Inflammatory macrophage (primary cell): ENCODE measurements around the gene LINGO3.
"Not testable (repeated sequence)": the region's sequence is repeated elsewhere in the genome, so short reads cannot be mapped to it uniquely, and the experiment has no call there.

Experiments
- DNase-seq, 2 donors: peaks; one replicate each; pipeline ENCODE4 v3.0.0-alpha.2; 2020 to 2022
- total RNA-seq, 18 experiments: gene quantifications; one replicate each; lab custom pipeline; 2026; ENCODE audit warnings: mixed read lengths in 6 of 18, inconsistent platforms in 2 of 18; lab: John Stamatoyannopoulos, UW

The LINGO3 gene
- 0 to 0.13 (median 0) reads per million in 18 experiments for total RNA-seq

- no peak for DNase-seq
Measured at GRCh38 chr19:2308114-2308556, at the start of gene LINGO3. Gene LINGO3 (minus strand): TSS chr19:2308154. CDS start chr19:2291776, 16,378 bp downstream.

- DNase-seq: no peak
Measured at GRCh38 chr19:2356036-2356646, 48.2 kb upstream of the LINGO3 start.

DNA sequence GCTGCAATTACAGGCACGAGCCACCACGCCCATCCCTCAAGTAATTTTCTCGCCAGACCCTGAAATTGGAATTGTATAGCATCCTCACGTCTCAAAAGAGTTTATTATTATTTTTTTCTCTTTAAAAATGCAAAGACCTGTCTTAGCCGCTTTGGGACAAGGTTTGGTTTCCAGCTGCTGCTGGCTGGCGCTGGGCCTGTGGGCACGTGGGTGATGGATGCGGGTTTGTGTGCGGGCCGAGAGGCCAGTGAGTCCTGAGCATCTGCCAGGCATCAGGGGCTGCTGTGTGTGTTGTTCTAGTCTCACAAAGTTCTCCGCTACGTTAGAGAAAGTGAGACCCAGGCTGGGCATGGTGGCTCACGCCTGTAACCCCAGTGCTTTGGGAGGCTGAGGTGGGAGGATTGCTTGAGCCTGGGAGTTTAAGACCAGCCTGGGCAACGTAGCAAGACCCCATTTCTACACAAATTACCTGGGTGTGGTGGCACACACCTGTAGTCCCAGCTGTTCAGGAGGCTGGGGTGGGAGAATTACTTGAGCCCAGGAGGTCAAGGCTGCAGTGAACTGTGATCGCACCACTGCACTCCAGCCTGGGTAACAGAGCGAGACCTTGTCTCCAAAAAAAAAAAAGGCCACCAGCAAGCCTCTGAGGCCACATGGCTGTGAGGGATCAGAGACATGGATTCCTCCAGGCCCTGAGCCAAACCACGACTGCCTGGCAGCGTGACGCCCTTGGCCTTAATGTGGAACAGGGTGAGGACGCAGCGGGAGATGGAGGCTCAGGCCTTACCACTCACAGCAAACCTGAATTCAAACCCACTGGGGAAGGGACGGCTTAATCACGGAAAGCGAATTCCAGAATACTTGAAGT is 47.4 kb upstream of the LINGO3 start:
- no peak for DNase-seq

GRCh38 chr19:2354670-2355069 is 46.7 kb upstream of the LINGO3 start:
- no peak for DNase-seq

DNA sequence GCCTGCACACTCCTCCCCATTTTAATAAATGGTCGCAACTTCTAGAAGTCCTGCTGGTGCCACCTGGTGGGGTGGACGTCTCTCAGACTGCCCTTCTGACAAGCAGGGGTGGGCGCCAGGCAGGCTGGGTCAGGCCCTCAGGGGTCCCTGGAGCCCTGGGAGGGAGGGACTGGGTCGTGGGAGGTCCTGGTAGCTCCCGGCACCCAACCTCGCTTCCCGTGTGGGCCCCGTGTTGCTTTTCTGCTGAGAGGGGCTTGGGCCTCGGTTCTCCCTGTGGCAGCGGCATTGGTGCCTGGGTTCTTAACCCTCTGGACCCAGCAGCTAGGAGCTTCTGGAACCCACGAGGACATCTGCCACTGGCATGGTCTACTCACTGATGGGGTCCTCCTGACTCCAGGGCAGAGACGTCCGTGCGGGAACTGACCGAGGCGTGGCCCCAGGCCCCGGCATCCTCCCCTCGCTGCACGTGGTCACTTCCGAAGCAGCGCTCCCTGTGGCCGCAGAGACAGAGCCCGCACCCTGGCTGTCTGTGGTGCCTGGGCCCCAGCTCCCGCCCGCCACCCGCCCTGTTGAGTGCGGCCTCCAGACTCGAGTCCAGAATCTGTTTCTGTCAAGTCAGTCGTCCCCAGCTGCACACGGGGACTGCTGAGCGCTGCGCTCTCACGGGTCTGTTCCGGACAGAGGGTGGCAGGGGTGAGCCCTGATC is 46.1 kb upstream of the LINGO3 start:
- no peak for DNase-seq

GRCh38 chr19:2353159-2353886 is 45.4 kb upstream of the LINGO3 start:
- DNase-seq: no peak

DNA sequence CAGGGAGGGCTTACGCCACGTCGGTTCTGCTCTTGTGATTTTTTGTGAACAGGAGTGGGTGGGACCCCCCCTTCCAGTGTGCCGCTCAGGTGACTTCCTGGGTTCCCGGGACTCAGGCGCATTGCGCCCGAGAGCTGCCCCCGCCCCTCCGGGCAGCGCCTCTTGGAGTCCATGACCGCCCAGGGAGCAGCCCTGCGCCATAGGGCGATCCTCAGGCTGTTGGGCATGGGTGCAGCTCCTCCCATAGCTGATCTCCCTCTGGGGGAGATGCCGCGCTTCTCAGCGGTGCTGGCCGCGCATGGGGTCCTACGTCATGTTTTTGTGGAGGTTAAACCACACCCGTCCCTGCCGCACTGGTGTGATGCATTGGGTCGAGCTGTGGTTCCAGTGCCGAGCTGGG is 44.2 kb upstream of the LINGO3 start:
- DNase-seq: no peak

DNA sequence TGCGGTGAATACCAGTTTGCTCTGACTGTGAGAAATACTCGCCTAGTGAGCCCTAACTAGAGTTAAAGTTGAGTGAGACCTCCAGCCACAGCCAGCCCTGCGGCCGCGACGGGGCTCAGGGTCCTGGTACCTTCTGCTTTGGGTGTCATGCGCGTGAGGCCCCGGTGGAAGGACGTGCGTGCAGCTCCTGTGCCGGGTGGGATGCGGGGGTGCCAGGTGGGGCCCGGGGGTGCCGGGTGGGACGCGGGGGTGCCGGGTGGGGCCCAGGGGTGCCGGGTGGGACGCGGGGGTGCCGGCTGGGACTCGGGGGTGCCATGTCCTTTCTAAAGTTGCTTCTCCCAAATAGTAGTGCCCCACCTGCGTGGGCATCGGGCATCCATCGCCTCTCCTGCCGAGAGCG is 43.6 kb upstream of the LINGO3 start:
- no peak for DNase-seq

DNA sequence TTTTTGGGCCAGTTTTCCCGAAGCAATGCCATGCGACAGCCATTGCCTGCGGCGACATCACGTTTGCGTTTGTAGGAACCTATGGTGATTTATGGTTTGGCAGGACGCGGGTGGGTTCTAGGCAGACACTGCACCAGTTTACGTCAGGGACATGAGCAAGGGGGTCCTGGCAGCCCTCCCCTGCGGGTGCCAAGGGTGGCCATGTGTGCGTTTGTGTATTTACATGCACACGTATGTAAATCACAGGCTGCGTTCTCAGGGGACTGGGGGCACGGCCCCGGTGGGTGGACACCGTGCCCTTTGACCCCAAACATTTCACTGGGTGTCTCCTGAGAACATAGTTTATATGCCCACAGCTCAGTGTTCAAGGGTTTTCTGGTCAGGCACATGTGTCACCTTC is 42.7 kb upstream of the LINGO3 start:
- no peak for DNase-seq

DNA sequence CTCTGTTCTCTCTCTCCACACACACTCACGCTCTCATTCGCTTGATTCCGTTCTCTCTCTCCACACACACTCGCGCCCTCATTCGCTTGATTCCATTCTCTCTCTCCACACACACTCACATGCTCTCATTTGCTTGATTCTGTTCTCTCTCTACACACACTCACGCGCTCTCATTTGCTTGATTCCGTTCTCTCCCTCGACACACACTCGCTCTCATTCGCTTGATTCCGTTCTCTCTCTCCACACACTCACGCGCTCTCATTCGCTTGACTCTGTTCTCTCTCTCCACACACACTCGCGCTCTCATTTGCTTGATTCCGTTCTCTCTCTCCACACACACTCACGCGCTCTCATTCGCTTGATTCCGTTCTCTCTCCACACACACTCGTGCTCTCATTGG is 41.9 kb upstream of the LINGO3 start:
- not testable (repeated sequence) for DNase-seq

GRCh38 chr19:2345794-2346663 is 38.1 kb upstream of the LINGO3 start:
- DNase-seq: no peak

DNA sequence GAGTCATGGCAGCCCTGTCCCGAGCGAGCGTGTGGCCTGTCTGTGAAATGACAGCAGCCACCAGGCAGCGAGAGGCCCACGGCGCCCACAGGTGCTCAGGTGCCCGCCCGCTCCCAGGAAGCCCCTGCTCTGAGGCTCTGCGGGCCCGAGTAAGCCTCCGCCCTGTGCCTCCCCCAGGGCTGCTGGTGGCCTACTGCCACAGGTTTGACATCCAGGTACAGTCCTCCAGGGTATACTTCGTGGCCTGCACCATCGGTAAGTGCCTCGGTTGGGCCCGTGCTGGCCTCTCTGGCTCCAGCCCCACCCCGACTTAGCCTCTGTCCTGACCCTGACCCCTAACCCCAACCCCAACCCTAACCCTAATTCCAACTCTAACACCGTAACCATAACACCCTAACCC is 37.1 kb upstream of the LINGO3 start:
- DNase-seq: no peak

- DNase-seq: no peak
Measured at GRCh38 chr19:2344381-2344870, 36.5 kb upstream of the LINGO3 start.

- DNase-seq: no peak
Measured at GRCh38 chr19:2343289-2343982, 35.5 kb upstream of the LINGO3 start.

DNA sequence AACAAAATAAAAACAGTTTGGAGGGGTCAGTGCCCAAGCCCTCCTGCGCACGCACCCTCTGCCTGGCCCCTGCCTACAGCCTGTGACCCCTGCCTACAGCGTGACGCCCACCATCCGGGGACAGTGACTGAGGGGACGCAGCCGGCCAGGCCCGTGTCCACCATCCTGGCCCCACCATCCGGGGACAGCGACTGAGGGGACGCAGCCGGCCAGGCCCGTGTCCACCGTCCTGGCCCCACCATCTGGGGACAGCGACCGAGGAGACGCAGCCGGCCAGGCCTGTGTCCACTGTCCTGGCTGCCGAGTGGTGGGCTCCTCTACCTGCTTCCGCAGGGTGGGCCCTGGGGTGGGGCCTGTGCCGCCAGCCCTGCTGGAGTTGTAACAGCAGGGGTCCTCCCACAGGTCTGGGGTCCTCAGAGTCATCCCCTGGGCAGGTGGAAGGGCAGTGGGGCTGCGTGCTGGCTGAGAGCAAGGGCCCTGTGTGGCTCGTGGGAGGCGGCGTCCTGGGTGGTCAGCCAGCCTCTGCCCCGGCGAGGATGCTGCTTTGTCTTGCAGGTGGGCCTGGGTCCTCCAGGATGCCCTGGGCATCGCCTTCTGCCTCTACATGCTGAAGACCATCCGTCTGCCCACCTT is 34.8 kb upstream of the LINGO3 start:
- no peak for DNase-seq

GRCh38 chr19:2341982-2342381 is 34.0 kb upstream of the LINGO3 start:
- DNase-seq: no peak

GRCh38 chr19:2341244-2341751 is 33.3 kb upstream of the LINGO3 start:
- DNase-seq: no peak

GRCh38 chr19:2340496-2341243 is 32.7 kb upstream of the LINGO3 start:
- DNase-seq: no peak

GRCh38 chr19:2339644-2340310 is 31.8 kb upstream of the LINGO3 start:
- no peak for DNase-seq
